Epithelial cell of proximal tubule (primary cell): ENCODE results near the gene CDR2. TPM values are rescaled to one million over a fixed set of nuclear protein-coding genes. Genes with fewer than 3 reads are reported as not detected.

Source experiments
- DNase-seq: peaks from one replicate; pipeline ENCODE4 v3.0.0-alpha.2; 2011; ENCODE audit warnings: low read depth
- H3K4me3 ChIP-seq: 2 replicates; pipeline ENCODE4 v1.5.1; 2011; ENCODE audit warnings: low read depth, mild to moderate bottlenecking, low read length
- CTCF ChIP-seq: conservative IDR thresholded peaks from 2 replicates; pipeline ENCODE4 v1.5.1; 2012; ENCODE audit warnings: low read depth, mild to moderate bottlenecking, low read length
- total RNA-seq: library from RNA; depleted of rRNA; stranded (reverse); fragments of >200 nt; gene quantifications from 2 replicates; pipeline ENCODE4 v1.2.3, GENCODE V29; 2015

CDR2 gene
- total RNA-seq, 1 donor from 2014 or later, result 37.0 TPM

- TF ChIP-seq CTCF, result no peak
- no peak for DNase-seq
Observed at GRCh38 chr16:22359679-22360078, 14.7 kb downstream of the CDR2 start.

GRCh38 chr16:22358000-22358399 lies 16.4 kb downstream of the CDR2 start:
- no peak for DNase-seq
- no peak for TF ChIP-seq CTCF
- H3K4me3 ChIP-seq, result no peak overlapping the region

More at GRCh38 chr16:22359679-22360078, 14.7 kb downstream of the CDR2 start:
- no peak overlapping the region for H3K4me3 ChIP-seq

- TF ChIP-seq CTCF, result no peak
Observed at GRCh38 chr16:22357635-22357971, 16.8 kb downstream of the CDR2 start.

GRCh38 chr16:22356930-22357634 lies 17.3 kb downstream of the CDR2 start:
- DNase-seq, result no peak
- TF ChIP-seq CTCF, result no peak
- H3K4me3 ChIP-seq, result no peak overlapping the region

More at GRCh38 chr16:22357635-22357971, 16.8 kb downstream of the CDR2 start:
- DNase-seq, result no peak
- H3K4me3 ChIP-seq, result no peak overlapping the region

- no peak for DNase-seq
- H3K4me3 ChIP-seq, result no peak overlapping the region
- TF ChIP-seq CTCF, result no peak
Observed at GRCh38 chr16:22355487-22355908, 18.9 kb downstream of the CDR2 start.

- no peak for TF ChIP-seq CTCF
- no peak overlapping the region for H3K4me3 ChIP-seq
- DNase-seq, result peak; percentile 94
Observed at GRCh38 chr16:22353933-22354541, 20.4 kb downstream of the CDR2 start.
